GM20431 (cell line): ENCODE data around the gene GCC2.
"Not testable (repeated sequence)": the region's sequence is repeated elsewhere in the genome, so short reads cannot be mapped to it uniquely, and the experiment has no call there.

Source experiments
- in situ Hi-C: fragments of 300-500 bp; cut with MseI, MboI; formaldehyde crosslinking; loops from one replicate; pipeline ENCODE4 v1.15.0; 2020; ENCODE audit warnings: low sequenced_read_pairs; ENCODE audit not compliant: unreplicated experiment

The GCC2 gene

GRCh38 chr2:108444941-108445840 is 3.8 kb upstream of the GCC2 start:
- in situ Hi-C loops = no loop called here

- in situ Hi-C loops = no loop called here
Observed at GRCh38 chr2:108446703-108447102, 2.3 kb upstream of the GCC2 start.

GRCh38 chr2:108447947-108448677 is 894 bp upstream of the GCC2 start:
- in situ Hi-C loops = no loop called here

GRCh38 chr2:108449410-108450130 is 564 bp downstream of the GCC2 start:
- in situ Hi-C loops = no loop called here

- in situ Hi-C loops = no loop called here
Observed at GRCh38 chr2:108450863-108451262, 1.9 kb downstream of the GCC2 start.

GRCh38 chr2:108451976-108452375 is 3.0 kb downstream of the GCC2 start:
- in situ Hi-C loops = no loop called here

GRCh38 chr2:108453530-108453929 is 4.5 kb downstream of the GCC2 start:
- in situ Hi-C loops = not testable (repeated sequence)

- in situ Hi-C loops = no loop called here
Observed at GRCh38 chr2:108454440-108454839, 5.4 kb downstream of the GCC2 start.

- in situ Hi-C loops = no loop called here
Observed at GRCh38 chr2:108455571-108455970, 6.6 kb downstream of the GCC2 start.

- in situ Hi-C loops = no loop called here
Observed at GRCh38 chr2:108458082-108458481, 9.1 kb downstream of the GCC2 start.

- in situ Hi-C loops = no loop called here
Observed at GRCh38 chr2:108459441-108459840, 10.4 kb downstream of the GCC2 start.

- in situ Hi-C loops = no loop called here
Observed at GRCh38 chr2:108460345-108461037, 11.5 kb downstream of the GCC2 start.

GRCh38 chr2:108477099-108477498 is 28.1 kb downstream of the GCC2 start:
- in situ Hi-C loops = no loop called here

GRCh38 chr2:108485253-108485652 is 36.2 kb downstream of the GCC2 start:
- in situ Hi-C loops = no loop called here

GRCh38 chr2:108490506-108491122 is 41.6 kb downstream of the GCC2 start:
- in situ Hi-C loops = no loop called here

GRCh38 chr2:108491848-108492247 is 42.8 kb downstream of the GCC2 start:
- in situ Hi-C loops = no loop called here

- in situ Hi-C loops = no loop called here
Observed at GRCh38 chr2:108492364-108492763, 43.4 kb downstream of the GCC2 start.

- in situ Hi-C loops = not testable (repeated sequence)
Observed at GRCh38 chr2:108496167-108496566, 47.2 kb downstream of the GCC2 start.

- in situ Hi-C loops = not testable (repeated sequence)
Observed at GRCh38 chr2:108507620-108508019, 58.6 kb downstream of the GCC2 start.

- in situ Hi-C loops = not testable (repeated sequence)
Observed at GRCh38 chr2:108512431-108512830, 63.4 kb downstream of the GCC2 start.
